ENCODE measurements around the gene ABCA9. TPM values are rescaled to one million over a fixed set of nuclear protein-coding genes. Genes with fewer than 3 reads are reported as not detected.

ABCA9 gene, protein sequence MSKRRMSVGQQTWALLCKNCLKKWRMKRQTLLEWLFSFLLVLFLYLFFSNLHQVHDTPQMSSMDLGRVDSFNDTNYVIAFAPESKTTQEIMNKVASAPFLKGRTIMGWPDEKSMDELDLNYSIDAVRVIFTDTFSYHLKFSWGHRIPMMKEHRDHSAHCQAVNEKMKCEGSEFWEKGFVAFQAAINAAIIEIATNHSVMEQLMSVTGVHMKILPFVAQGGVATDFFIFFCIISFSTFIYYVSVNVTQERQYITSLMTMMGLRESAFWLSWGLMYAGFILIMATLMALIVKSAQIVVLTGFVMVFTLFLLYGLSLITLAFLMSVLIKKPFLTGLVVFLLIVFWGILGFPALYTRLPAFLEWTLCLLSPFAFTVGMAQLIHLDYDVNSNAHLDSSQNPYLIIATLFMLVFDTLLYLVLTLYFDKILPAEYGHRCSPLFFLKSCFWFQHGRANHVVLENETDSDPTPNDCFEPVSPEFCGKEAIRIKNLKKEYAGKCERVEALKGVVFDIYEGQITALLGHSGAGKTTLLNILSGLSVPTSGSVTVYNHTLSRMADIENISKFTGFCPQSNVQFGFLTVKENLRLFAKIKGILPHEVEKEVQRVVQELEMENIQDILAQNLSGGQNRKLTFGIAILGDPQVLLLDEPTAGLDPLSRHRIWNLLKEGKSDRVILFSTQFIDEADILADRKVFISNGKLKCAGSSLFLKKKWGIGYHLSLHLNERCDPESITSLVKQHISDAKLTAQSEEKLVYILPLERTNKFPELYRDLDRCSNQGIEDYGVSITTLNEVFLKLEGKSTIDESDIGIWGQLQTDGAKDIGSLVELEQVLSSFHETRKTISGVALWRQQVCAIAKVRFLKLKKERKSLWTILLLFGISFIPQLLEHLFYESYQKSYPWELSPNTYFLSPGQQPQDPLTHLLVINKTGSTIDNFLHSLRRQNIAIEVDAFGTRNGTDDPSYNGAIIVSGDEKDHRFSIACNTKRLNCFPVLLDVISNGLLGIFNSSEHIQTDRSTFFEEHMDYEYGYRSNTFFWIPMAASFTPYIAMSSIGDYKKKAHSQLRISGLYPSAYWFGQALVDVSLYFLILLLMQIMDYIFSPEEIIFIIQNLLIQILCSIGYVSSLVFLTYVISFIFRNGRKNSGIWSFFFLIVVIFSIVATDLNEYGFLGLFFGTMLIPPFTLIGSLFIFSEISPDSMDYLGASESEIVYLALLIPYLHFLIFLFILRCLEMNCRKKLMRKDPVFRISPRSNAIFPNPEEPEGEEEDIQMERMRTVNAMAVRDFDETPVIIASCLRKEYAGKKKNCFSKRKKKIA (N-terminal part only)
- 0.02 TPM in 1 of 5 replicates, not detected in the others for total RNA-seq (2022; extraction: Qiagen RNA extraction; ENCODE audit: low read depth)

GRCh38 chr17:69060822-69061221 lies at the start of gene ABCA9:
TSS of gene ABCA9 (minus strand) at chr17:69060927. CDS start at chr17:69051126, 9,801 bp downstream.

DNA sequence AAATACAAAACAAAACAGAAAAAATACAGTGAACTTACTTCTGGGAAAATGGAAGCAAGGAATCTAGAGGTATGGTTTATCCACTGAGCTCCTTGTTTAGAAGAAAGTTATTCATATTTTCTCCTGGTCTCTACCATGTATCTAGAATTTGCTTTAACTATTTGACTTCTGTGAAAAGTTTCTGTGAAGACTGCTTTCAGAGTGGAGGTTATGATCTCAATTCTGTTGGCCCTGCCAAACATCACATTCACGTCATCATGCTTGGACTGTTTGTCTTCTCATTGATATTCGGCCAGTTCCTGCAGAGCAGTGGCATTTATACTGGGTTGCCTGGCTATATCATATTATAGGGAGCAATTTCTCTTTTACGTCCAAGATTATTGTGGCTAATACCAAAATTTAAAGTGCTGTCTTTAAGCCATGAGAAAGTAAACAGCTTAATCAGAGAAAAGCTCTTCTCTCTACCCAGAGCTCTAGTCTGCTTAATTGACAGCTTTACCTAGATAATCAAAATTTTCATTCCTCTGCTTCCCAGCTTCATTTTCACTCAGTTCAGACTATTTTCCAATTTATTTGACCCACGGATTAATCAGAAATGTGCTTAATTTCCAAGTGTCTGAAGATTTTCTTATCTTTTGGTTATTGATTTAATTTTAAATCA lies 105.4 kb downstream of the ABCA9 start, which contains the start of gene ABCA8:
Gene ABCA8, minus strand, starts transcription at position 212 of the 661 bp plus-strand sequence. CDS start 13,358 bp downstream, outside the sequence.

Other genes starting within 250 kb of the ABCA9 start
- 0.10 to 0.44 TPM (median 0.23 TPM) in 5 replicates for gene ABCA8, start 105.5 kb downstream of the ABCA9 start, total RNA-seq (2022; extraction: Qiagen RNA extraction; ENCODE audit: low read depth)
- 0.02 TPM in 1 of 5 replicates, not detected in the others for gene ABCA6, start 81.0 kb upstream of the ABCA9 start, total RNA-seq (2022; extraction: Qiagen RNA extraction; ENCODE audit: low read depth)
- 0.08 to 0.31 TPM (median 0.24 TPM) in 5 replicates for gene ABCA10, start 167.9 kb upstream of the ABCA9 start, total RNA-seq (2022; extraction: Qiagen RNA extraction; ENCODE audit: low read depth)